H1 (cell line): ENCODE results near the gene OR10A4. TPM values are rescaled to one million over a fixed set of nuclear protein-coding genes. Genes with fewer than 3 reads are reported as not detected.

Experiments used
- CTCF ChIA-PET: fragments of 300-600 bp; sonication (Branson Sonifier 250); formaldehyde crosslinking; loops from one replicate; lab custom pipeline; 2021; ENCODE audit not compliant: partially characterized antibody; lab: Charles Lee
- POLR2A ChIA-PET: fragments of 300-600 bp; sonication (Branson Sonifier 250); formaldehyde crosslinking; loops from one replicate; lab custom pipeline; 2021; ENCODE audit warnings: inconsistent platforms; ENCODE audit not compliant: partially characterized antibody; lab: Charles Lee
- DNase-seq, 2 experiments: peaks; one replicate each; pipeline versions ENCODE4 v3.0.0 to v3.0.0-alpha.2; 2010 to 2022; ENCODE audit warnings: low spot score in 2 of 2, low read depth in 1 of 2, mixed read lengths in 1 of 2
- FAIRE-seq: peaks from 2 replicates; lab custom pipeline; 2011; peaks lifted over from hg19 to GRCh38; lab: Jason Lieb, UNC
- H2AFZ ChIP-seq: 2 replicates; pipeline ENCODE4 v1.8.1; 2012; ENCODE audit warnings: low read length, inconsistent platforms
- H2AK5ac ChIP-seq: 2 replicates; pipeline ENCODE4 v1.6.1; 2013; ENCODE audit warnings: low read depth, low read length
- H2BK120ac ChIP-seq: replicated peaks from 2 replicates; pipeline ENCODE3; 2013; ENCODE audit warnings: low read depth, low read length, inconsistent platforms
- H2BK12ac ChIP-seq: 2 replicates; pipeline ENCODE4 v1.6.1; 2013; ENCODE audit warnings: low read depth, low read length
- H2BK15ac ChIP-seq: 2 replicates; pipeline ENCODE4 v1.6.1; 2013; ENCODE audit warnings: low read length
- H2BK20ac ChIP-seq: 2 replicates; pipeline ENCODE4 v1.6.1; 2013; ENCODE audit warnings: low read length
- H2BK5ac ChIP-seq: 2 replicates; pipeline ENCODE4 v1.6.1; 2013; ENCODE audit warnings: low read depth, low read length
- H3K14ac ChIP-seq: 2 replicates; pipeline ENCODE4 v1.6.1; 2013; ENCODE audit warnings: inconsistent platforms; ENCODE audit not compliant: insufficient read length
- H3K18ac ChIP-seq: 2 replicates; pipeline ENCODE4 v1.6.1; 2013; ENCODE audit warnings: low read length; ENCODE audit errors: extremely low read depth
- H3K23ac ChIP-seq: 2 replicates; pipeline ENCODE4 v1.6.1; 2013; ENCODE audit warnings: inconsistent platforms; ENCODE audit not compliant: insufficient read length
- H3K23me2 ChIP-seq: 2 replicates; pipeline ENCODE4 v1.6.1; 2013; ENCODE audit warnings: low read depth, low read length
- H3K27ac ChIP-seq: 2 replicates; pipeline ENCODE4 v1.6.1; 2011; ENCODE audit warnings: low read depth, low read length, inconsistent platforms
- H3K27me3 ChIP-seq, 4 experiments: replicated peaks in 1 of 4; 1 replicate in 1 of 4; 2 replicates in 3 of 4; pipeline versions ENCODE4 v1.6.1 to v1.8.1; 2011 to 2013; ENCODE audit warnings: low read length in 3 of 4, mild to moderate bottlenecking in 3 of 4, inconsistent platforms in 2 of 4, mixed read lengths in 2 of 4, moderate library complexity in 1 of 4; ENCODE audit not compliant: control insufficient read depth in 3 of 4, insufficient read depth in 3 of 4; ENCODE audit errors: extremely low read depth in 1 of 4
- H3K36me3 ChIP-seq, 4 experiments: 2 replicates each; pipeline versions ENCODE4 v1.6.1 to v1.8.1; 2011 to 2013; ENCODE audit warnings: mild to moderate bottlenecking in 4 of 4, low read length in 3 of 4, moderate library complexity in 2 of 4, control low read depth in 1 of 4, inconsistent platforms in 1 of 4; ENCODE audit not compliant: insufficient read depth in 4 of 4, control insufficient read depth in 2 of 4
- H3K4ac ChIP-seq: replicated peaks from 2 replicates; pipeline ENCODE3; 2013; ENCODE audit warnings: low read length, low read depth, mixed read lengths, inconsistent platforms; ENCODE audit not compliant: insufficient read length
- H3K4me1 ChIP-seq, 4 experiments: replicated peaks in 1 of 4; 1 replicate in 1 of 4; 2 replicates in 3 of 4; pipeline versions ENCODE4 v1.6.1 to v1.8.1; 2011 to 2013; ENCODE audit warnings: low read length in 3 of 4, inconsistent platforms in 2 of 4, mixed read lengths in 1 of 4; ENCODE audit not compliant: insufficient read depth in 4 of 4, control insufficient read depth in 3 of 4
- H3K4me2 ChIP-seq, 2 experiments: 2 replicates each; pipeline versions ENCODE4 v1.6.1 to v1.8.1; 2011 to 2013; ENCODE audit warnings: low read depth in 2 of 2, low read length in 2 of 2, control low read depth in 1 of 2, inconsistent platforms in 1 of 2, mild to moderate bottlenecking in 1 of 2; ENCODE audit not compliant: insufficient read depth in 1 of 2
- H3K4me3 ChIP-seq, 4 experiments: fragments of 200-600, 300-600 bp in 1 of 4; sonication (generic), shearing (Covaris generic), sonication (Bioruptor Twin) in 1 of 4; 2 replicates each; pipeline versions ENCODE4 v1.5.1 to v1.8.1; 2011 to 2016; ENCODE audit warnings: low read length in 4 of 4, low read depth in 3 of 4, control low read depth in 2 of 4, inconsistent platforms in 2 of 4, mild to moderate bottlenecking in 2 of 4, mixed read lengths in 1 of 4, moderate library complexity in 1 of 4; ENCODE audit not compliant: insufficient read depth in 2 of 4; ENCODE audit errors: extremely low read depth in 1 of 4
- H3K56ac ChIP-seq: replicated peaks from 2 replicates; pipeline ENCODE3; 2013; ENCODE audit warnings: low read depth, mild to moderate bottlenecking, mixed read lengths, low read length, inconsistent platforms; ENCODE audit not compliant: insufficient read length
- H3K79me1 ChIP-seq: 2 replicates; pipeline ENCODE4 v1.6.1; 2013; ENCODE audit warnings: low read depth, low read length, control low read depth
- H3K79me2 ChIP-seq, 2 experiments: 2 replicates each; pipeline versions ENCODE4 v1.6.1 to v1.8.1; 2012 to 2013; ENCODE audit warnings: low read length in 2 of 2, mild to moderate bottlenecking in 2 of 2, inconsistent platforms in 1 of 2; ENCODE audit not compliant: insufficient read depth in 2 of 2, control insufficient read depth in 1 of 2
- H3K9ac ChIP-seq, 4 experiments: replicated peaks in 1 of 4; 1 replicate in 1 of 4; 2 replicates in 3 of 4; pipeline versions ENCODE4 v1.6.1 to v1.8.1; 2011 to 2013; ENCODE audit warnings: low read depth in 3 of 4, low read length in 3 of 4, control low read depth in 2 of 4, mild to moderate bottlenecking in 2 of 4, moderate library complexity in 2 of 4, inconsistent platforms in 1 of 4; ENCODE audit errors: extremely low read depth in 1 of 4
- H3K9me3 ChIP-seq, 2 experiments: 2 replicates each; pipeline versions ENCODE4 v1.6.1 to v1.8.1; 2012 to 2013; ENCODE audit warnings: mild to moderate bottlenecking in 2 of 2, moderate library complexity in 2 of 2, control low read depth in 1 of 2, inconsistent platforms in 1 of 2, low read depth in 1 of 2, low read length in 1 of 2, mixed read lengths in 1 of 2; ENCODE audit not compliant: insufficient read depth in 2 of 2
- H4K20me1 ChIP-seq, 2 experiments: replicated peaks in 1 of 2; 2 replicates each; pipeline versions ENCODE3 to v1.8.1; 2011 to 2013; ENCODE audit warnings: inconsistent platforms in 2 of 2, low read length in 2 of 2, mild to moderate bottlenecking in 1 of 2; ENCODE audit not compliant: insufficient read depth in 2 of 2, control insufficient read depth in 1 of 2
- H4K5ac ChIP-seq: 2 replicates; pipeline ENCODE4 v1.6.1; 2013; ENCODE audit warnings: low read length, low read depth, mixed read lengths, inconsistent platforms; ENCODE audit not compliant: insufficient read length
- H4K8ac ChIP-seq: 2 replicates; pipeline ENCODE4 v1.8.0; 2013; ENCODE audit warnings: mild to moderate bottlenecking, moderate library complexity, low read length, inconsistent platforms; ENCODE audit not compliant: insufficient read depth; ENCODE audit errors: extremely low read depth
- H4K91ac ChIP-seq: replicated peaks from 2 replicates; pipeline ENCODE3; 2013; ENCODE audit warnings: low read length, mixed read lengths, inconsistent platforms; ENCODE audit not compliant: insufficient read length
- BACH1 ChIP-seq: IDR thresholded peaks from 2 replicates; pipeline ENCODE4 v1.6.1; 2012; ENCODE audit warnings: low read length, improper control_type of control experiment
- CREB1 ChIP-seq: IDR thresholded peaks from 2 replicates; pipeline ENCODE4 v1.6.1; 2012; ENCODE audit warnings: inconsistent platforms
- MAFK ChIP-seq: IDR thresholded peaks from 2 replicates; pipeline ENCODE4 v1.6.1; 2012; ENCODE audit warnings: low read depth, mild to moderate bottlenecking, improper control_type of control experiment, low read length
- NRF1 ChIP-seq: IDR thresholded peaks from 2 replicates; pipeline ENCODE4 v1.6.1; 2011; ENCODE audit warnings: mild to moderate bottlenecking, low read depth, low read length, improper control_type of control experiment
- POLR2A ChIP-seq, 2 experiments: IDR thresholded peaks; 1 replicate in 1 of 2; 2 replicates in 1 of 2; pipeline ENCODE4 v1.6.1; 2011; ENCODE audit warnings: low read depth in 2 of 2, low read length in 2 of 2, mild to moderate bottlenecking in 2 of 2; ENCODE audit errors: control extremely low read depth in 1 of 2
- RAD21 ChIP-seq, 2 experiments: IDR thresholded peaks in 1 of 2; conservative IDR thresholded peaks in 1 of 2; 2 replicates each; pipeline ENCODE4 v1.6.1; 2011; ENCODE audit warnings: low read depth in 2 of 2, low read length in 2 of 2, improper control_type of control experiment in 1 of 2, inconsistent platforms in 1 of 2, mild to moderate bottlenecking in 1 of 2, moderate library complexity in 1 of 2
- SIRT6 ChIP-seq: IDR thresholded peaks from one replicate; pipeline ENCODE4 v1.7.1; 2012; ENCODE audit warnings: low read length, inconsistent platforms
- TCF12 ChIP-seq: IDR thresholded peaks from 2 replicates; pipeline ENCODE4 v1.6.1; 2011; ENCODE audit warnings: low read depth, mild to moderate bottlenecking, low read length
- WGBS, 2 experiments: shearing (Covaris generic) in 1 of 2; methylation state at CpG; one replicate each; pipeline versions ENCODE4 v1.1.6 to v1.1.7; 2013 to 2015; ENCODE audit warnings: low lambda C conversion rate in 2 of 2, mixed read lengths in 2 of 2, inconsistent platforms in 1 of 2, low coverage in 1 of 2, missing lambda C conversion rate in 1 of 2; ENCODE audit not compliant: insufficient replicate concordance in 2 of 2, insufficient coverage in 1 of 2, insufficient read length in 1 of 2; ENCODE audit errors: extremely low coverage in 1 of 2, missing lambda C conversion rate in 1 of 2; 5-methylcytosine and 5-hydroxymethylcytosine counted together
- polyA plus RNA-seq, 7 experiments: library from polyadenylated mRNA; depleted of rRNA in 3 of 7; stranded (reverse) in 5 of 7; unstranded in 2 of 7; fragments of >200 nt in 5 of 7; fragments of 200-250 nt in 2 of 7; gene quantifications; 1 replicate in 5 of 7; 2 replicates in 1 of 7; 4 replicates in 1 of 7; pipeline versions ENCODE4 v1.2.1 to v1.2.3, GENCODE V29; 2011 to 2013; ENCODE audit warnings: missing spikeins in 2 of 7, mixed read lengths in 2 of 7
- total RNA-seq: library from RNA; stranded (reverse); fragmentation: NEBNext Ultra II Directional; extraction: Animal tissue kit (Norgen Biotek cat#: 25700); gene quantifications from 2 replicates; pipeline ENCODE4 v1.2.1, GENCODE V29; 2021
- TF ChIP-seq, protein P1 (sequence below): IDR thresholded peaks from 2 replicates; pipeline ENCODE4 v1.6.1; 2011; ENCODE audit warnings: low read depth, mild to moderate bottlenecking, low read length; ENCODE audit not compliant: insufficient read depth

OR10A4 gene
- total and polyA plus RNA-seq, 2 of the 8 experiments (the other 6 are each of a cell fraction or from before 2014, with no cell fraction given) = not detected

DNA sequence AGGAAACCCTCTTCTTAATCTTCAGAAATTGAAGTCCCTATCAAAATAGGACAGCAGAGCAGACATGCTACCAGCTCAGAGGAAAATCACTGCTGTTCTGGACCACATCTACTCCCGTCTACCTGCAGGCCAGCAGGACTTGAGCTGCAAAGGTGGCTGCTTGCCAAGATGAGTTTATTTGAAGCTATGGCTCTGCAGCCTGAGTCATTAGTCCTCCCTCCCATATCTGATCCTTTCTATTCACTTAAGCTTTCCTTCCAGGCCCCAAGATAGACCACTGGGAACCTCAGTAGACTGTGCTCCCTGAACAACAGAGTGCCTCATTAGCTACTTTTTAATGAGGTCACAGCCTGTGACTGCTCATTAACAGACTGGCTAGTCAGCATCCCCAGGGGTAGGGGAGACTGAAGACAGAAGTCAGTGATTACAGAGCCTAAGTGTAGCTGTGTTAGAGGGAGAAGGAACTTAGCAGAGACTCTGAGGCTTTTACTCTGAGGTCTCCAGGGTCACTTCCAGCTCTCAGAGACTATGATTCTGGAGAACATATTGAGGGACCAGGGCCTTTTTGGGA lies 20.4 kb upstream of the OR10A4 start:
- Histone ChIP-seq H3K4ac (no peak overlapping the region), H3K9ac (no peak overlapping the region), H3K4me3 (no peak overlapping the region), H3K36me3 (no peaks in the 10 kb centered on the region), H4K8ac (no peak overlapping the region), H2BK20ac (no peak overlapping the region), H3K79me2 (no peaks in the 10 kb centered on the region), H4K91ac (no peak overlapping the region), H3K14ac (no peak overlapping the region), H3K9me3 (0 out of 4 replicates have a peak, but pooled peaks cover 0 to 3% of the 10 kb centered on the region in 2 experiments), H3K27me3 (no peaks in the 10 kb centered on the region), H3K23me2 (no peaks in the 10 kb centered on the region), H3K79me1 (no peaks in the 10 kb centered on the region), H3K18ac (no peak overlapping the region), H2BK5ac (no peak overlapping the region), H2BK15ac (no peak overlapping the region), H3K56ac (no peak overlapping the region), H4K5ac (no peak overlapping the region), H2AFZ (no peak overlapping the region), H2BK12ac (no peak overlapping the region), H3K4me2 (no peak overlapping the region), H2BK120ac (no peak overlapping the region), H3K4me1 (no peaks in the 10 kb centered on the region), H4K20me1 (no peaks in the 10 kb centered on the region), H3K27ac (no peak overlapping the region), H2AK5ac (no peak overlapping the region), H3K23ac (no peak overlapping the region)
- FAIRE-seq = no peak
- ChIA-PET CTCF (interaction anchor here (1.3 to 1.5 kb wide), 3 partner anchors 38 to 100 kb away, joined by 3 to 5 read pairs (median 4); no protein-coding TSS in a partner anchor), POLR2A (no interaction called here)
- DNase-seq = no peak
- TF ChIP-seq NRF1 (no peak), POLR2A (IDR thresholded peaks at IDR 0.05; ENCODE audit: control extremely low read depth in 1 of 2, low read depth in 2 of 2, low read length in 2 of 2) (no peak), CREB1 (no peak), SIRT6 (no peak), BACH1 (no peak), MAFK (no peak), TCF12 (no peak), RAD21 (IDR thresholded peaks at IDR 0.05 in 1 of 2, conservative IDR thresholded peaks at IDR 0.05 in 1 of 2; ENCODE audit: low read depth in 2 of 2, low read length in 2 of 2) (no peak)
- TF ChIP-seq, protein P1, sequence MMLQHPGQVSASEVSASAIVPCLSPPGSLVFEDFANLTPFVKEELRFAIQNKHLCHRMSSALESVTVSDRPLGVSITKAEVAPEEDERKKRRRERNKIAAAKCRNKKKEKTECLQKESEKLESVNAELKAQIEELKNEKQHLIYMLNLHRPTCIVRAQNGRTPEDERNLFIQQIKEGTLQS = no peak
- 94% methylated on average over 1 of the region's 1 CpG; no CpG with 5 or more reads in 1 of the 2 experiments for WGBS, 2 experiments
